ENCODE data around the gene PTPRN2. TPM values are rescaled to one million over a fixed set of nuclear protein-coding genes. Genes with fewer than 3 reads are reported as not detected.

PTPRN2 gene
- polyA plus RNA-seq, 1 experiment: 0.02 TPM

GRCh38 chr7:158499082-158499455, 88.6 kb downstream of the PTPRN2 start:
- TF ChIP-seq CTCF (IDR thresholded peaks at IDR 0.05; ENCODE audit: low read depth, low read length): no peak
- Histone ChIP-seq H3K27ac (ENCODE audit: low read depth, low read length) (no peak overlapping the region), H3K27me3 (ENCODE audit: control insufficient read depth, insufficient read depth, low read length) (no peaks in the 10 kb centered on the region), H3K4me3 (ENCODE audit: low read depth, low read length) (no peak overlapping the region), H3K9me3 (ENCODE audit: control insufficient read depth, insufficient read depth, low read length) (peaks cover 52% of the 10 kb centered on the region)
- no peak for DNase-seq (ENCODE audit: low read depth, low spot score)
- CTCF ChIA-PET: no interaction called here
- POLR2A ChIA-PET: no interaction called here

- DNase-seq (ENCODE audit: low read depth, low spot score): no peak
- peaks cover 50% of the 10 kb centered on the region for H3K9me3 ChIP-seq (ENCODE audit: control insufficient read depth, insufficient read depth, low read length)
Observed at GRCh38 chr7:158498443-158499081, 89.1 kb downstream of the PTPRN2 start.

GRCh38 chr7:158497627-158498026, 90.0 kb downstream of the PTPRN2 start:
- ChIA-PET POLR2A (no interaction called here), CTCF (no interaction called here)
- H3K27me3 ChIP-seq (ENCODE audit: control insufficient read depth, insufficient read depth, low read length): no peaks in the 10 kb centered on the region
- H3K9me3 ChIP-seq (ENCODE audit: control insufficient read depth, insufficient read depth, low read length): peaks cover 49% of the 10 kb centered on the region
- no peak for DNase-seq (ENCODE audit: low read depth, low spot score)
- no peak for TF ChIP-seq CTCF (IDR thresholded peaks at IDR 0.05; ENCODE audit: low read depth, low read length)
- H3K27ac ChIP-seq (ENCODE audit: low read depth, low read length): no peak overlapping the region
- no peak overlapping the region for H3K4me3 ChIP-seq (ENCODE audit: low read depth, low read length)

More at GRCh38 chr7:158498443-158499081, 89.1 kb downstream of the PTPRN2 start:
- no peaks in the 10 kb centered on the region for H3K27me3 ChIP-seq (ENCODE audit: control insufficient read depth, insufficient read depth, low read length)
- CTCF ChIA-PET: no interaction called here
- POLR2A ChIA-PET: no interaction called here
- no peak overlapping the region for H3K27ac ChIP-seq (ENCODE audit: low read depth, low read length)
- no peak for TF ChIP-seq CTCF (IDR thresholded peaks at IDR 0.05; ENCODE audit: low read depth, low read length)
- no peak overlapping the region for H3K4me3 ChIP-seq (ENCODE audit: low read depth, low read length)

GRCh38 chr7:158495786-158496185, 91.8 kb downstream of the PTPRN2 start:
- TF ChIP-seq CTCF (IDR thresholded peaks at IDR 0.05; ENCODE audit: low read depth, low read length): no peak
- POLR2A ChIA-PET: no interaction called here
- no peak overlapping the region for H3K27ac ChIP-seq (ENCODE audit: low read depth, low read length)
- H3K4me3 ChIP-seq (ENCODE audit: low read depth, low read length): no peak overlapping the region
- H3K9me3 ChIP-seq (ENCODE audit: control insufficient read depth, insufficient read depth, low read length): peaks cover 47% of the 10 kb centered on the region
- CTCF ChIA-PET: interaction anchor here (0.9 kb wide), 1 partner anchor 481 kb away, joined by 3 read pairs; no protein-coding TSS in a partner anchor
- DNase-seq (ENCODE audit: low read depth, low spot score): no peak
- no peaks in the 10 kb centered on the region for H3K27me3 ChIP-seq (ENCODE audit: control insufficient read depth, insufficient read depth, low read length)

- H3K4me3 ChIP-seq (ENCODE audit: low read depth, low read length): no peak overlapping the region
- no peak for DNase-seq (ENCODE audit: low read depth, low spot score)
- ChIA-PET POLR2A (no interaction called here), CTCF (interaction anchor here (0.9 kb wide), 1 partner anchor 482 kb away, joined by 3 read pairs; no protein-coding TSS in a partner anchor)
- H3K9me3 ChIP-seq (ENCODE audit: control insufficient read depth, insufficient read depth, low read length): peaks cover 48% of the 10 kb centered on the region
- no peak overlapping the region for H3K27ac ChIP-seq (ENCODE audit: low read depth, low read length)
- no peak for TF ChIP-seq CTCF (IDR thresholded peaks at IDR 0.05; ENCODE audit: low read depth, low read length)
- no peaks in the 10 kb centered on the region for H3K27me3 ChIP-seq (ENCODE audit: control insufficient read depth, insufficient read depth, low read length)
Observed at GRCh38 chr7:158495216-158495615, 92.4 kb downstream of the PTPRN2 start.
